Breast epithelium (tissue), 4 donors: ENCODE measurements around the gene CHRD. TPM values are rescaled to one million over a fixed set of nuclear protein-coding genes. Genes with fewer than 3 reads are reported as not detected.

Experiments
- DNase-seq, 2 donors: peaks; one replicate each; pipeline ENCODE4 v3.0.0-alpha.2; 2019; ENCODE audit warnings: low spot score in 2 of 2
- H3K27ac ChIP-seq, 2 donors: fragments of 200-600 bp; sonication (generic) in 1 of 2; one replicate each; pipeline ENCODE4 v1.5.1; 2016 to 2019; ENCODE audit warnings: mild to moderate bottlenecking in 1 of 2
- H3K27me3 ChIP-seq, 2 donors: fragments of 200-600 bp; sonication (generic) in 1 of 2; one replicate each; pipeline versions ENCODE4 v1.5.1 to v1.6.0; 2017 to 2019; ENCODE audit warnings: control low read depth in 1 of 2, mild to moderate bottlenecking in 1 of 2
- H3K36me3 ChIP-seq: fragments of 200-600 bp; one replicate; pipeline ENCODE4 v1.5.1; 2019
- H3K4me1 ChIP-seq, 2 donors: fragments of 200-600 bp; sonication (generic); one replicate each; pipeline ENCODE4 v1.5.1; 2016 to 2019; ENCODE audit warnings: control low read depth in 1 of 2
- H3K4me3 ChIP-seq, 3 donors: fragments of 200-600 bp; sonication (generic); 1 replicate in 2 of 3; 2 replicates in 1 of 3; pipeline ENCODE4 v1.5.1; 2016 to 2019; ENCODE audit warnings: mild to moderate bottlenecking in 3 of 3, moderate library complexity in 2 of 3
- H3K9me3 ChIP-seq, 2 donors: fragments of 200-600 bp; sonication (generic) in 1 of 2; one replicate each; pipeline ENCODE4 v1.5.1; 2016 to 2019; ENCODE audit warnings: control low read depth in 1 of 2
- CTCF ChIP-seq, 3 donors: fragments of 450-650 bp; IDR thresholded peaks; one replicate each; pipeline ENCODE4 v1.5.1; 2016 to 2017; ENCODE audit warnings: antibody characterized with exemption in 3 of 3, mild to moderate bottlenecking in 3 of 3, moderate library complexity in 3 of 3
- POLR2A ChIP-seq: fragments of 450-650 bp; IDR thresholded peaks from one replicate; pipeline ENCODE4 v1.6.1; 2016; ENCODE audit warnings: antibody characterized with exemption, mild to moderate bottlenecking, moderate library complexity
- POLR2AphosphoS5 ChIP-seq, 3 donors: sonication (generic); formaldehyde crosslinking; IDR thresholded peaks; one replicate each; pipeline ENCODE4 v1.6.1; 2017; ENCODE audit warnings: antibody characterized with exemption in 3 of 3
- intact Hi-C: fragments of 100-400 bp; cut with DNase I; formaldehyde crosslinking; loops from one replicate; pipeline ENCODE4 v1.15.1; 2023; ENCODE audit warnings: low total_unique reads
- total RNA-seq, 3 donors: library from RNA; depleted of rRNA; stranded (reverse); fragments of >200 nt; gene quantifications; one replicate each; pipeline ENCODE4 v1.1.0, GENCODE V29; 2016

Gene CHRD
- total RNA-seq, 3 donors from 2014 or later = 9.6 to 20.3 (median 12.1) TPM

GRCh38 chr3:184375747-184376461, 4.0 kb upstream of the CHRD start:
- no peak for DNase-seq
- intact Hi-C loops = loop anchor here (10.0 kb wide), 1 partner anchor 1251 kb away; no protein-coding TSS in a partner anchor
- no peak overlapping the region for H3K27ac ChIP-seq
- TF ChIP-seq POLR2AphosphoS5 (IDR thresholded peaks at IDR 0.05) (no peak), POLR2A (no peak), CTCF (IDR thresholded peaks at IDR 0.05) (no peak)
- no peaks in the 10 kb centered on the region for H3K9me3 ChIP-seq
- no peaks in the 10 kb centered on the region for H3K36me3 ChIP-seq
- H3K4me1 ChIP-seq = no peaks in the 10 kb centered on the region
- H3K4me3 ChIP-seq = no peak overlapping the region
- H3K27me3 ChIP-seq = no peaks in the 10 kb centered on the region

GRCh38 chr3:184377374-184377773, 2.5 kb upstream of the CHRD start:
- Histone ChIP-seq H3K4me1 (no peaks in the 10 kb centered on the region), H3K27ac (peak overlapping the region in 1 of 2 donors; percentile 89), H3K36me3 (no peaks in the 10 kb centered on the region), H3K4me3 (no peak overlapping the region), H3K9me3 (no peaks in the 10 kb centered on the region), H3K27me3 (no peaks in the 10 kb centered on the region)
- DNase-seq = no peak
- no peak for TF ChIP-seq POLR2AphosphoS5 (IDR thresholded peaks at IDR 0.05)
- intact Hi-C loops = loop anchor here (10.0 kb wide), 1 partner anchor 1253 kb away; no protein-coding TSS in a partner anchor

- TF ChIP-seq CTCF (IDR thresholded peaks at IDR 0.05) = no peak
- TF ChIP-seq POLR2AphosphoS5 (IDR thresholded peaks at IDR 0.05) = no peak
- no peak for TF ChIP-seq POLR2A
- peak within 1 kb of the TSS in 2 of 3 donors; percentile 57 to 81 for H3K4me3 ChIP-seq
- DNase-seq = no peak
- intact Hi-C loops = loop anchor here (10.0 kb wide), 1 partner anchor 1253 kb away; no protein-coding TSS in a partner anchor
- H3K9me3 ChIP-seq = no peaks in the 10 kb centered on the region
- H3K4me1 ChIP-seq = no peaks in the 10 kb centered on the region
- H3K27me3 ChIP-seq = no peaks in the 10 kb centered on the region
- no peaks in the 10 kb centered on the region for H3K36me3 ChIP-seq
- H3K27ac ChIP-seq = peak within 1 kb of the TSS; percentile 72 to 89
Measured at GRCh38 chr3:184377882-184378445, 1.9 kb upstream of the CHRD start, which contains the start of gene THPO. THPO (minus strand) TSS chr3:184378207; CDS start chr3:184376259, 1,948 bp downstream.

- TF ChIP-seq CTCF (IDR thresholded peaks at IDR 0.05) (no peak), POLR2A (no peak), POLR2AphosphoS5 (IDR thresholded peaks at IDR 0.05) (no peak)
- no peak for DNase-seq
- H3K27me3 ChIP-seq = no peaks in the 10 kb centered on the region
- H3K4me1 ChIP-seq = no peaks in the 10 kb centered on the region
- H3K27ac ChIP-seq = peak overlapping the region; percentile 72 to 89
- intact Hi-C loops = loop anchor here (10.0 kb wide), 1 partner anchor 1254 kb away; no protein-coding TSS in a partner anchor
- no peaks in the 10 kb centered on the region for H3K36me3 ChIP-seq
- H3K4me3 ChIP-seq = peak overlapping the region in 2 of 3 donors; percentile 57 to 81
- no peaks in the 10 kb centered on the region for H3K9me3 ChIP-seq
Measured at GRCh38 chr3:184378651-184379357, 1.1 kb upstream of the CHRD start.

GRCh38 chr3:184380185-184380626, 352 bp downstream of the CHRD start:
- intact Hi-C loops = no loop called here

More at GRCh38 chr3:184380185-184380626, 352 bp downstream of the CHRD start:
- no peaks in the 10 kb centered on the region for H3K36me3 ChIP-seq
- no peaks in the 10 kb centered on the region for H3K27me3 ChIP-seq
- H3K4me1 ChIP-seq = no peaks in the 10 kb centered on the region
- H3K4me3 ChIP-seq = peak overlapping the region; percentile 47 to 81 (median 57)
- TF ChIP-seq POLR2A (no peak), POLR2AphosphoS5 (IDR thresholded peaks at IDR 0.05) (no peak), CTCF (IDR thresholded peaks at IDR 0.05) (no peak)
- peak overlapping the region; percentile 25 to 89 for H3K27ac ChIP-seq
- H3K9me3 ChIP-seq = no peaks in the 10 kb centered on the region
- DNase-seq = no peak
